GM23338 (cell line): Measurements from ENCODE around the gene FGF4. TPM values are rescaled to one million over a fixed set of nuclear protein-coding genes. Genes with fewer than 3 reads are reported as not detected.
A peak's percentile ranks its signal among the peaks of the same experiment; 100 is the strongest.

ENCODE experiments used
- ATAC-seq: fragments of 200-7000 bp; cut with Tn5 transposase; 3 replicates; pipeline ENCODE4 v1.9.1; 2020
- DNase-seq: peaks from one replicate; pipeline ENCODE4 v3.0.0-alpha.2; 2015; ENCODE audit warnings: low spot score
- H2AFZ ChIP-seq: fragments of 200-600 bp; sonication (generic); 2 replicates; pipeline ENCODE4 v1.8.0; 2016; ENCODE audit warnings: antibody characterized with exemption, mild to moderate bottlenecking, moderate library complexity
- H3F3A ChIP-seq: fragments of 200-600 bp; sonication (generic); replicated peaks from 2 replicates; pipeline ENCODE4 v1.8.0; 2017; ENCODE audit warnings: antibody characterized with exemption, mixed run types, low read depth
- H3K27ac ChIP-seq: fragments of 200-600 bp; sonication (generic); 2 replicates; pipeline ENCODE4 v1.6.1; 2016; ENCODE audit warnings: low read depth
- H3K27me3 ChIP-seq: fragments of 200-600 bp; sonication (generic); 2 replicates; pipeline ENCODE4 v1.8.0; 2016; ENCODE audit warnings: mild to moderate bottlenecking, mixed run types, moderate library complexity; ENCODE audit not compliant: insufficient read depth
- H3K36me3 ChIP-seq: fragments of 200-600 bp; sonication (generic); 2 replicates; pipeline ENCODE4 v1.8.0; 2016; ENCODE audit warnings: mild to moderate bottlenecking; ENCODE audit not compliant: insufficient read depth
- H3K4me1 ChIP-seq: fragments of 200-600 bp; sonication (generic); 2 replicates; pipeline ENCODE4 v1.8.0; 2016; ENCODE audit warnings: mild to moderate bottlenecking, moderate library complexity; ENCODE audit not compliant: insufficient read depth
- H3K4me2 ChIP-seq: fragments of 200-600 bp; sonication (generic); 2 replicates; pipeline ENCODE4 v1.7.1; 2017; ENCODE audit warnings: mixed run types
- H3K4me3 ChIP-seq: fragments of 200-600 bp; sonication (generic); 2 replicates; pipeline ENCODE4 v1.6.1; 2016; ENCODE audit warnings: mixed run types
- H3K79me2 ChIP-seq: fragments of 200-600 bp; sonication (generic); replicated peaks from 2 replicates; pipeline ENCODE4 v1.8.0; 2017; ENCODE audit warnings: mild to moderate bottlenecking; ENCODE audit not compliant: insufficient read depth
- H3K9me2 ChIP-seq: fragments of 200-600 bp; sonication (generic); 2 replicates; pipeline ENCODE4 v1.8.0; 2017; ENCODE audit not compliant: insufficient read depth
- H4K20me1 ChIP-seq: fragments of 200-600 bp; sonication (generic); replicated peaks from 2 replicates; pipeline ENCODE4 v1.8.0; 2017; ENCODE audit warnings: mild to moderate bottlenecking; ENCODE audit not compliant: insufficient read depth
- H3K27ac Mint-ChIP-seq: 2 replicates; pipeline ENCODE4 v1.8.0; 2020; ENCODE audit warnings: inconsistent platforms, mild to moderate bottlenecking, moderate library complexity, mixed read lengths
- H3K27me3 Mint-ChIP-seq: 3 replicates; pipeline ENCODE4 v1.8.0; 2022; ENCODE audit warnings: low read depth, mild to moderate bottlenecking, moderate library complexity, mixed read lengths, inconsistent platforms; ENCODE audit not compliant: insufficient read depth, poor library complexity
- H3K36me3 Mint-ChIP-seq: 3 replicates; pipeline ENCODE4 v1.8.0; 2021; ENCODE audit warnings: low read depth, mild to moderate bottlenecking, inconsistent platforms, moderate library complexity, mixed read lengths
- H3K4me1 Mint-ChIP-seq: 3 replicates; pipeline ENCODE4 v1.8.0; 2020; ENCODE audit warnings: mild to moderate bottlenecking, inconsistent platforms, mixed read lengths
- H3K4me3 Mint-ChIP-seq: 3 replicates; pipeline ENCODE4 v1.8.0; 2021; ENCODE audit warnings: moderate library complexity, mild to moderate bottlenecking, inconsistent platforms, mixed read lengths
- H3K9me3 Mint-ChIP-seq: 3 replicates; pipeline ENCODE4 v1.8.0; 2020; ENCODE audit warnings: moderate library complexity, mild to moderate bottlenecking, inconsistent platforms, mixed read lengths
- ETS1 ChIP-seq: IDR thresholded peaks from 2 replicates; pipeline ENCODE4 v1.6.1; 2016; ENCODE audit warnings: antibody characterized with exemption
- EZH2 ChIP-seq: fragments of 200-600 bp; sonication (generic); IDR thresholded peaks from one replicate; pipeline ENCODE4 v1.8.0; 2017; ENCODE audit warnings: antibody characterized with exemption, mild to moderate bottlenecking, low read depth; ENCODE audit not compliant: unreplicated experiment
- NANOG ChIP-seq: IDR thresholded peaks from 2 replicates; pipeline ENCODE4 v1.6.1; 2016; ENCODE audit warnings: antibody characterized with exemption, borderline replicate concordance
- POLR2AphosphoS5 ChIP-seq: IDR thresholded peaks from 2 replicates; pipeline ENCODE4 v1.6.1; 2016; ENCODE audit warnings: antibody characterized with exemption, low read depth
- REST ChIP-seq: IDR thresholded peaks from one replicate; pipeline ENCODE4 v1.6.1; 2018; ENCODE audit warnings: antibody characterized with exemption; ENCODE audit not compliant: unreplicated experiment
- ZNF331 ChIP-seq: fragments of 250-450 bp; sonication (Bioruptor Pico); IDR thresholded peaks from 2 replicates; pipeline ENCODE4 v1.5.0; 2020; ENCODE audit warnings: low read depth, mild to moderate bottlenecking, moderate library complexity
- polyA plus RNA-seq: library from polyadenylated mRNA; unstranded; fragments of >200 nt; fragmentation: Nextera tagmentation; extraction: Ambion mirVana; gene quantifications from 2 replicates; pipeline ENCODE4 v1.2.1, GENCODE V29; 2016
- total RNA-seq: library from RNA; depleted of rRNA; stranded (reverse); fragments of >200 nt; shearing (Covaris generic); gene quantifications from 2 replicates; pipeline ENCODE4 v1.2.3, GENCODE V29; 2014
- TF ChIP-seq, protein P1 (sequence below), 2 experiments: fragments of 200-600 bp in 1 of 2; sonication (generic) in 1 of 2; conservative IDR thresholded peaks; 2 replicates each; pipeline versions ENCODE4 v1.5.1 to v1.6.1; 2016 to 2017; ENCODE audit warnings: antibody characterized with exemption in 2 of 2, low read depth in 2 of 2, mild to moderate bottlenecking in 2 of 2, moderate library complexity in 1 of 2

The FGF4 gene
- total and polyA plus RNA-seq, 2 experiments from 2014 or later = 4.8 to 13.1 TPM

DNA sequence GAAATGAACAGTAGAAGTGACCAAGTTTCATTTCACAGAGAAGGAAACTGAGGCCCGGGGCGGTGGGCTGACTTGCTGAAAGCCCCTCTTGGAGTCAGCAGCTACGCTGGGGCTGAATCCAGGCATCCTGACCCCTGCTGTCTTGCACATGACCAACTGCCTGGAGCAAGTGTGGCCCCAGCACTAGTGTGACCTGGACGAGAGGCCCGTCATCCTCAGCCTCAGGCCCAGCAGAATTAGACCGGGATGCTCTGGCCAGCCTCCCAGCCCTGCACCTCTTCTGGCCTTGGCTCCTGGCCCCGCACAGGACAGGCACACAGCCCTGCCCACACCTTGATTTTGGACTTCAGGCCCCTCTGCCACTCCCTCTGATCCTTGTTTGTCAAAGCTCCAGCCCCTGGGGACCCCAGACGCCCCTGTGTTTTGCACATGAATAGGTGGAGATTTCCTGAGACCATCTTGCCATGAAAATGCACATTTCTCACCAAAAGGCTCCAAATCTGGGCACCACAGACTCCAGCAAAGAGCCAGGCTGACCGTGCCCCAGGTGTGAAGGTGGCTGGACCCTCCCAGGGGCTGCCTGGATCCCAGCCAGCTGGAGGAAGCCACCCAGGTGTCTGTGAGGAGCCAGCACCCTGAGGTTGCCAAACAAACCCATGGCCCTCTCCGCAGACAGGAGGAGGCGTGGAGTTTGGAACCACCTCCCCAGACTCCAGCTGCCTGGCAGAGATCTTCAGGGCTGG, 24.9 kb downstream of the FGF4 start:
- no peak overlapping the region for H3K4me3 ChIP-seq
- H4K20me1 ChIP-seq = no peaks in the 10 kb centered on the region
- Mint-ChIP-seq H3K36me3 (no peaks in the 10 kb centered on the region), H3K4me3 (no peak overlapping the region), H3K27me3 (peaks cover 5% of the 10 kb centered on the region), H3K27ac (no peak overlapping the region), H3K4me1 (peaks cover 18% of the 10 kb centered on the region), H3K9me3 (no peaks in the 10 kb centered on the region)
- peak overlapping the region; percentile 32; the same call in 1 of the 2 replicates for H3K4me2 ChIP-seq
- no peaks in the 10 kb centered on the region for H3K79me2 ChIP-seq
- DNase-seq (no peak), ATAC-seq (no peak)
- H3K4me1 ChIP-seq = peaks cover 7% of the 10 kb centered on the region; the same call in 1 of the 2 replicates
- TF ChIP-seq NANOG = peak; percentile 21; the same call in 1 of the 2 replicates
- TF ChIP-seq REST = no peak
- TF ChIP-seq EZH2 = no peak
- TF ChIP-seq, protein P1, sequence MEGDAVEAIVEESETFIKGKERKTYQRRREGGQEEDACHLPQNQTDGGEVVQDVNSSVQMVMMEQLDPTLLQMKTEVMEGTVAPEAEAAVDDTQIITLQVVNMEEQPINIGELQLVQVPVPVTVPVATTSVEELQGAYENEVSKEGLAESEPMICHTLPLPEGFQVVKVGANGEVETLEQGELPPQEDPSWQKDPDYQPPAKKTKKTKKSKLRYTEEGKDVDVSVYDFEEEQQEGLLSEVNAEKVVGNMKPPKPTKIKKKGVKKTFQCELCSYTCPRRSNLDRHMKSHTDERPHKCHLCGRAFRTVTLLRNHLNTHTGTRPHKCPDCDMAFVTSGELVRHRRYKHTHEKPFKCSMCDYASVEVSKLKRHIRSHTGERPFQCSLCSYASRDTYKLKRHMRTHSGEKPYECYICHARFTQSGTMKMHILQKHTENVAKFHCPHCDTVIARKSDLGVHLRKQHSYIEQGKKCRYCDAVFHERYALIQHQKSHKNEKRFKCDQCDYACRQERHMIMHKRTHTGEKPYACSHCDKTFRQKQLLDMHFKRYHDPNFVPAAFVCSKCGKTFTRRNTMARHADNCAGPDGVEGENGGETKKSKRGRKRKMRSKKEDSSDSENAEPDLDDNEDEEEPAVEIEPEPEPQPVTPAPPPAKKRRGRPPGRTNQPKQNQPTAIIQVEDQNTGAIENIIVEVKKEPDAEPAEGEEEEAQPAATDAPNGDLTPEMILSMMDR (conservative IDR thresholded peaks at IDR 0.05; ENCODE audit: low read depth in 2 of 2) = no peak
- no peak for TF ChIP-seq ETS1
- H3K9me2 ChIP-seq = no peaks in the 10 kb centered on the region
- H2AFZ ChIP-seq = no peak overlapping the region
- no peaks in the 10 kb centered on the region for H3F3A ChIP-seq
- H3K36me3 ChIP-seq = no peaks in the 10 kb centered on the region
- no peaks in the 10 kb centered on the region for H3K27me3 ChIP-seq
- H3K27ac ChIP-seq = no peak overlapping the region

DNA sequence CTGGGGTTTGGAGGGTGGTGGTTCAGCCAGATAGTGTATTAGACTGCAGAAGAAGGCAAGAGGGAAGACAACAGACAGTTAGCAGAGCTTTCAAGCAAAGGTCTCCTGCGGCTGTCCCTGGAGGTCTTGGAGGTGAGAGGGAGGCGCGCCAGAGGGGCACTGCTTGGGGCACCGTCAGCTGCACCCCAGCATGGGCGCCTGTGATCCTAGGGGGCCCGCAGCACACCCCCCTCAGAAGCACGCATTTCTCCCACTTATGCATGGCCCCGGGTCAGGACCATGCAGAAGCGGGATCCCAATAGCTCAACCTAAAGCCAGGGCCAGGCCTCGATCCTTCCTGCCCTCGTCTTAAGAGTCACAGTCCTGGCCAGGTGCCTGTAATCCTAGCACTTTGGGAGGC, 26.5 kb downstream of the FGF4 start:
- Mint-ChIP-seq H3K9me3 (no peaks in the 10 kb centered on the region), H3K27me3 (peaks cover 8% of the 10 kb centered on the region), H3K4me3 (no peak overlapping the region), H3K4me1 (peaks cover 23% of the 10 kb centered on the region), H3K27ac (no peak overlapping the region), H3K36me3 (no peaks in the 10 kb centered on the region)
- H3K4me1 ChIP-seq = peaks cover 7% of the 10 kb centered on the region; the same call in 1 of the 2 replicates
- H3K9me2 ChIP-seq = no peaks in the 10 kb centered on the region
- H4K20me1 ChIP-seq = no peaks in the 10 kb centered on the region
- no peak overlapping the region for H3K4me3 ChIP-seq
- no peak overlapping the region for H3K27ac ChIP-seq
- ATAC-seq (no peak), DNase-seq (no peak)
- H2AFZ ChIP-seq = no peak overlapping the region
- H3F3A ChIP-seq = no peaks in the 10 kb centered on the region
- H3K27me3 ChIP-seq = no peaks in the 10 kb centered on the region
- H3K79me2 ChIP-seq = no peaks in the 10 kb centered on the region
- no peaks in the 10 kb centered on the region for H3K36me3 ChIP-seq
- TF ChIP-seq POLR2AphosphoS5 (no peak), ZNF331 (CRISPR knock-in tag) (no peak)
- no peak overlapping the region for H3K4me2 ChIP-seq
